SH-SY5Y (cell line): Measurements from ENCODE around the gene HPS4.

ENCODE experiments used
- GATA2 ChIP-seq: IDR thresholded peaks from 2 replicates; pipeline ENCODE4 v1.6.1; 2011; ENCODE audit warnings: mild to moderate bottlenecking, low read depth, low read length
- GATA3 ChIP-seq: IDR thresholded peaks from 2 replicates; pipeline ENCODE4 v1.6.1; 2011; ENCODE audit warnings: low read depth, mild to moderate bottlenecking, low read length, moderate library complexity

GRCh38 chr22:26447584-26448329, 35.8 kb downstream of the HPS4 start:
- no peak for TF ChIP-seq GATA2
- TF ChIP-seq GATA3: no peak
